NK-92 (cell line): ENCODE data around the gene TM2D3.

Experiments used
- DNase-seq: peaks from one replicate; lab custom pipeline; 2025; ENCODE audit not compliant: unreplicated experiment; lab: John Stamatoyannopoulos, UW

Gene TM2D3

GRCh38 chr15:101652098-101652785, at the start of gene TM2D3:
Gene TM2D3 (minus strand): TSS chr15:101652381. CDS start chr15:101652361, 20 bp downstream.
- DNase-seq, result peak; percentile 79

- no peak for DNase-seq
These were observed 46.1 kb upstream of the TM2D3 start for GRCh38 chr15:101698314-101698713.

GRCh38 chr15:101697488-101697887, 45.3 kb upstream of the TM2D3 start:
- no peak for DNase-seq

- DNase-seq, result no peak
These were observed 44.6 kb upstream of the TM2D3 start for GRCh38 chr15:101696829-101697228.

GRCh38 chr15:101694261-101694660, 42.1 kb upstream of the TM2D3 start:
- DNase-seq, result no peak

GRCh38 chr15:101692801-101693598, 40.8 kb upstream of the TM2D3 start:
- no peak for DNase-seq

- no peak for DNase-seq
These were observed 37.7 kb upstream of the TM2D3 start for GRCh38 chr15:101689901-101690300.

DNA sequence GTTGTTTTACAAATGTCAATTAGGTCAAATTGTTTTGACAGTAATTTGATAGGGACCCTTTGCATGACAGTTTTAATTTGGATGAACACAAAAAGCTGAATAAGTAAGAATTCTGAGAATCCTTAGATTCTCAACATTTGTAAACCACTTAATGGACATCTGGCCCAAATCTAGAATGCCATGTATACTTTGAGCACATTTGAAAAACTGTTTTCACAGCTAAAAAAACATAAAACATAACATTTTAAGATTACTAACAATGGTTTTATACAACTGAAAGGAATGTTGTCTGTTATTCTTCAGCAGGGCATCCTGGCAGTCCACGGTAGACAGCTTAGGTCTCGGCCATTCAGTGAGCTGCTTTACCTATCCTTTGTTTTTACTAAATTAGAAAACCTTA, 34.5 kb upstream of the TM2D3 start:
- no peak for DNase-seq

DNA sequence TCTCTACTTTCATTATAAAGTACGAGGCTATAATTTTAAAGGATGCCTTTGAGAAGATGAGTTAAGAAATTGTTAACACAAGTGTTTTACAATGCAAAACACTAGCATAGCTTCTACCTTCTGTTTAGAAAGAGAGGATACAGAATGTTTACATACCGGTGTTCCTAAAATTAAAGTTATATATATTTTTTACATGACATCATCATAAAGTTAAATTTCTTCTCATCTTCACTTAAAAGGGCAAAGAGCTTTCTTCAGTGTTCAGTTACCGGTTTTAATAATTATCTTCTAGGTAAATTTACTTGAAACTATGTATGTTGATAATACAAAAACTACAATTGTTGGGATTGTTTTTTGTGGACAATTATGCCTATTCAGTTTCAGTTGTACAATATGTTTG, 32.7 kb upstream of the TM2D3 start:
- DNase-seq, result no peak

DNA sequence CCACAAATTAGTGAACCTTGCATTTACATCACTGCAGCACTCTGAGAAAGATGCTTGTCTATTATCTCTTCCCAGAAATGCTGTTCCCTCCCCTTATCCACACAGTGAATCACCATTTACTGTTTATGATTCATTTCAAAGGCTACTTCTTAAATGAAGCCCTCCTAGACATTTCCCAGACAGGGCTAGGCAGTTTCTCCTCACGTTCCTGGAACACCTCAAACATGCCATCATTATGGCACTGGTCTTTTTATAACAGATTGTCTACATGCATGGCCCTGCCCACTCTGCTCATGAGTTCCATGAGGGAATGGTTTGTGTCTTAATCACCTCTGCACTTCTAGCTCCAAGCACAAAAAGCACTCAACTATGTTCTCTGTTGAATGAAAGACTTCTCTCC, 32.2 kb upstream of the TM2D3 start:
- no peak for DNase-seq

GRCh38 chr15:101679806-101680205, 27.6 kb upstream of the TM2D3 start:
- DNase-seq, result no peak

- no peak for DNase-seq
These were observed 24.7 kb upstream of the TM2D3 start for GRCh38 chr15:101676921-101677329.

DNA sequence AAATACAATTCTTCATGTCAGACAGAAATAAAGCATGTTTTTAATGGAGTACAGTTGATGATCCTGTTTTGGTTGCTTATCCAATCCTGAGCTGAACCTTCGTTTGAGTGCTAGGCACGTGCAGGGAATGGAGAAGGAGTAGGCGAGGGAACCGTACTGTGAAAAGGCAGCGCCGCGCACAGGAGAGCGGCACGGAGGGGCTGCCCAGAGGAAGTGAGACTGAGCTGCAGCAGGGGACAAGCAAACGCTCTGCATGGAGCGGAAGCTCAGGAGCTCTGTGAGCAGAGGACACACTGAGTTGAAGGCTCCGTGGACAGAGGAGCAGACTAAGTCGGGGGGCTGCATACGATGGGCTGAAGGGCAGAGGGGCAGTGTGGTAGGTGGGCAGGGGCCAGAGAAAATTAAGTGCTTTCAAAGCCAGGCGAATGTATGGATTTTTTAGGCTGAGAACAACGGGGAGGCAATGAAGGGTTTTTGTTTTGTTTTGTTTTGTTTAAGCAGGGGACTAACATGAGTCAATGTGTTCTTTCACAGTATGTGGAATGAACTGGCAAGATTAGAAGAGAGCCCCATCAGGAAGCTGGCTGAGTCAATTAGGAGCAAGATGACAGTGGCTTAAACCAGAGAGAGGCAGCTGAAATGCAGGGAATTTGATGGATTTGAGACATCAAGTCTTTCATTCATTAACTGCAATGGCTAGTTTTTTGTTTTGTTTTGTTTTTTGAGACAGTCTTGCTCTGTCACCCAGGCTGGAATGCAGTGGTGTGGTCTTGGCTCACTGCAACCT, 23.8 kb upstream of the TM2D3 start:
- DNase-seq, result no peak

GRCh38 chr15:101675015-101675414, 22.8 kb upstream of the TM2D3 start:
- no peak for DNase-seq

- DNase-seq, result no peak
These were observed 20.1 kb upstream of the TM2D3 start for GRCh38 chr15:101672298-101672697.

DNA sequence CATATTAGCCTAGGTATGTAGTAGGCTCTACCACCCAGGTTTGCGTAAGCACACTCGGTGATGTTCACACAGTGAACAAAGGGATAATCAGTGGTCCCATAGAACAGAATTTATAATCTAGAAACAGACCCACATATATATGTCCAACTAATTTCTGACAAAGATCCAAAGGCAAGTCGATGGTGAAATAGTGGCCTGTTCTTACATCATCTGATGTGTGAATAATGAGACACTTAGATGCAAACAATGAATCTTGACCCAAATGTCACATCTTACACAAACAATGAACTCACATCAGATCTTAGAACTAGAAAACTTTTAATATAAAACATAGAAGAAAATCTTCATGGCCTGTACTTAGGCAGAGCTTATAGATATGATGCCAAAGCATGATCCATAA, 17.6 kb upstream of the TM2D3 start:
- DNase-seq, result no peak

GRCh38 chr15:101667881-101668280, 15.7 kb upstream of the TM2D3 start:
- DNase-seq, result no peak

- no peak for DNase-seq
These were observed 12.2 kb upstream of the TM2D3 start for GRCh38 chr15:101664303-101664913.

- no peak for DNase-seq
These were observed 10.0 kb upstream of the TM2D3 start for GRCh38 chr15:101662203-101662602.

- DNase-seq, result no peak
These were observed 7.8 kb upstream of the TM2D3 start for GRCh38 chr15:101660005-101660404.
